PFSK-1 (cell line): Measurements from ENCODE around the gene PITRM1.

Experiments used
- FOXP2 ChIP-seq: optimal IDR thresholded peaks from 2 replicates; pipeline ENCODE3; 2011; ENCODE audit warnings: borderline replicate concordance, control low read depth, inconsistent platforms; ENCODE audit not compliant: insufficient read depth; ENCODE audit errors: extremely low read length, extremely low read depth
- POLR2AphosphoS5 ChIP-seq: IDR thresholded peaks from 2 replicates; pipeline ENCODE4 v1.6.1; 2012; ENCODE audit warnings: low read depth, mild to moderate bottlenecking, control low read depth, low read length, moderate library complexity
- SIN3A ChIP-seq: IDR thresholded peaks from 2 replicates; pipeline ENCODE4 v1.6.1; 2012; ENCODE audit warnings: mild to moderate bottlenecking, low read length, moderate library complexity, borderline replicate concordance; ENCODE audit not compliant: insufficient read depth
- TAF1 ChIP-seq: IDR thresholded peaks from 2 replicates; pipeline ENCODE4 v1.6.1; 2012; ENCODE audit warnings: low read length, control low read depth, borderline replicate concordance; ENCODE audit not compliant: insufficient read depth
- TF ChIP-seq, protein P1 (sequence below), 2 experiments: IDR thresholded peaks; 2 replicates each; pipeline versions ENCODE4 v1.6.1 to v1.8.0; 2011 to 2012; ENCODE audit warnings: low read depth in 2 of 2, low read length in 2 of 2, control low read depth in 1 of 2, inconsistent platforms in 1 of 2, mild to moderate bottlenecking in 1 of 2, moderate library complexity in 1 of 2; ENCODE audit not compliant: insufficient read depth in 1 of 2

DNA sequence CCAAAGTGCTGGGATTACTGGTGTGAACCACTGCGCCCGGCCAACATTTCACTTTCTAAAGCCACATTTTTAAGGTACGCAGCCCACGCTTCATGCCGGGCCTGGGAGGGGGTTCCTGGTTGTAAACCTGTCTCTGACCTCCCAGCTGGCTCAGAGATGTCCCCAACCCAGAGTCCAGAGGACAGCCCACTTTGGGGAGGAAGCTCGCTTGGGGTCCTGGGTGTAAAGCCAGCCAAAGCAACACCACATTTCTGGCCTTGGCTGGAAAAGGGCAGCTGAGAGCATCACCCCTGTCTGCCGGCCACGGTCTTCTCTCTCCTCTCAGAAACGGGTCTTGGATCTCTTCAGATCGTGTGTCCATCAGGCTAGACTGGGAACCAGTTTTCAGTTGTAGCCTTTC, 23.9 kb upstream of the PITRM1 start:
- no peak for TF ChIP-seq SIN3A
- TF ChIP-seq, protein P1, sequence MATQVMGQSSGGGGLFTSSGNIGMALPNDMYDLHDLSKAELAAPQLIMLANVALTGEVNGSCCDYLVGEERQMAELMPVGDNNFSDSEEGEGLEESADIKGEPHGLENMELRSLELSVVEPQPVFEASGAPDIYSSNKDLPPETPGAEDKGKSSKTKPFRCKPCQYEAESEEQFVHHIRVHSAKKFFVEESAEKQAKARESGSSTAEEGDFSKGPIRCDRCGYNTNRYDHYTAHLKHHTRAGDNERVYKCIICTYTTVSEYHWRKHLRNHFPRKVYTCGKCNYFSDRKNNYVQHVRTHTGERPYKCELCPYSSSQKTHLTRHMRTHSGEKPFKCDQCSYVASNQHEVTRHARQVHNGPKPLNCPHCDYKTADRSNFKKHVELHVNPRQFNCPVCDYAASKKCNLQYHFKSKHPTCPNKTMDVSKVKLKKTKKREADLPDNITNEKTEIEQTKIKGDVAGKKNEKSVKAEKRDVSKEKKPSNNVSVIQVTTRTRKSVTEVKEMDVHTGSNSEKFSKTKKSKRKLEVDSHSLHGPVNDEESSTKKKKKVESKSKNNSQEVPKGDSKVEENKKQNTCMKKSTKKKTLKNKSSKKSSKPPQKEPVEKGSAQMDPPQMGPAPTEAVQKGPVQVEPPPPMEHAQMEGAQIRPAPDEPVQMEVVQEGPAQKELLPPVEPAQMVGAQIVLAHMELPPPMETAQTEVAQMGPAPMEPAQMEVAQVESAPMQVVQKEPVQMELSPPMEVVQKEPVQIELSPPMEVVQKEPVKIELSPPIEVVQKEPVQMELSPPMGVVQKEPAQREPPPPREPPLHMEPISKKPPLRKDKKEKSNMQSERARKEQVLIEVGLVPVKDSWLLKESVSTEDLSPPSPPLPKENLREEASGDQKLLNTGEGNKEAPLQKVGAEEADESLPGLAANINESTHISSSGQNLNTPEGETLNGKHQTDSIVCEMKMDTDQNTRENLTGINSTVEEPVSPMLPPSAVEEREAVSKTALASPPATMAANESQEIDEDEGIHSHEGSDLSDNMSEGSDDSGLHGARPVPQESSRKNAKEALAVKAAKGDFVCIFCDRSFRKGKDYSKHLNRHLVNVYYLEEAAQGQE (IDR thresholded peaks at IDR 0.05; ENCODE audit: insufficient read depth in 1 of 2, low read depth in 2 of 2, low read length in 2 of 2), result no peak
- no peak for TF ChIP-seq POLR2AphosphoS5
- TF ChIP-seq TAF1, result no peak
- TF ChIP-seq FOXP2, result no peak
